B cell (primary cell): Measurements from ENCODE around the gene RERE. TPM values are rescaled to one million over a fixed set of nuclear protein-coding genes. Genes with fewer than 3 reads are reported as not detected.

Experiments
- ATAC-seq: fragments of 200-7000 bp; cut with Tn5 transposase; one replicate; pipeline ENCODE4 v1.10.0; 2021; ENCODE audit warnings: low read depth, mild to moderate bottlenecking, moderate number of reproducible peaks, moderate library complexity
- CTCF ChIA-PET: fragments of 350-600 bp; sonication (Branson Sonifier 250); formaldehyde crosslinking; loops from one replicate; lab custom pipeline; 2021; ENCODE audit warnings: antibody characterized with exemption, inconsistent platforms; lab: Charles Lee
- POLR2A ChIA-PET: fragments of 350-600 bp; sonication (Branson Sonifier 250); formaldehyde crosslinking; loops from one replicate; lab custom pipeline; 2021; ENCODE audit warnings: antibody characterized with exemption; lab: Charles Lee
- DNase-seq: peaks from one replicate; pipeline ENCODE4 v3.0.0; 2013
- H2AFZ ChIP-seq: 2 replicates; pipeline ENCODE4 v1.6.1; 2012; ENCODE audit warnings: mild to moderate bottlenecking, low read depth, low read length; ENCODE audit not compliant: insufficient read depth, poor library complexity, severe bottlenecking
- H3K27ac ChIP-seq, 2 donors: 1 replicate in 1 of 2; 2 replicates in 1 of 2; pipeline ENCODE4 v1.5.1; 2012 to 2013; ENCODE audit warnings: low read length in 2 of 2, mild to moderate bottlenecking in 2 of 2, moderate library complexity in 1 of 2
- H3K27me3 ChIP-seq, 4 experiments: fragments of 200-600 bp in 1 of 4; sonication (generic) in 1 of 4; replicated peaks in 1 of 4; 1 replicate in 2 of 4; 2 replicates in 2 of 4; pipeline versions ENCODE4 v1.6.1 to v1.7.0; 2013 to 2016; ENCODE audit warnings: low read length in 3 of 4, mild to moderate bottlenecking in 2 of 4, mixed read lengths in 1 of 4, moderate library complexity in 1 of 4; ENCODE audit not compliant: insufficient read depth in 4 of 4, control insufficient read depth in 3 of 4; ENCODE audit errors: control extremely low read depth in 1 of 4
- H3K36me3 ChIP-seq, 2 experiments: replicated peaks in 1 of 2; 1 replicate in 1 of 2; 2 replicates in 1 of 2; pipeline versions ENCODE4 v1.6.1 to v1.7.1; 2013; ENCODE audit warnings: low read length in 1 of 2; ENCODE audit not compliant: insufficient read depth in 2 of 2, control insufficient read depth in 1 of 2; ENCODE audit errors: control extremely low read depth in 1 of 2, extremely low read depth in 1 of 2
- H3K4me1 ChIP-seq, 2 donors: fragments of 200-600 bp in 1 of 2; sonication (generic) in 1 of 2; 1 replicate in 1 of 2; 2 replicates in 1 of 2; pipeline versions ENCODE4 v1.5.1 to v1.6.1; 2013 to 2017; ENCODE audit warnings: low read length in 2 of 2; ENCODE audit not compliant: control insufficient read depth in 2 of 2, insufficient read depth in 2 of 2
- H3K4me2 ChIP-seq: replicated peaks from 2 replicates; pipeline ENCODE3; 2012; ENCODE audit warnings: mild to moderate bottlenecking, low read depth, low read length; ENCODE audit not compliant: poor library complexity, severe bottlenecking
- H3K4me3 ChIP-seq, 5 experiments: fragments of 200-600 bp in 1 of 5; sonication (generic) in 1 of 5; 1 replicate in 3 of 5; 2 replicates in 2 of 5; pipeline versions ENCODE4 v1.5.1 to v1.7.0; 2011 to 2016; ENCODE audit warnings: low read length in 4 of 5, mild to moderate bottlenecking in 4 of 5, low read depth in 2 of 5, control low read depth in 1 of 5, moderate library complexity in 1 of 5; ENCODE audit not compliant: insufficient read depth in 1 of 5; ENCODE audit errors: control extremely low read depth in 1 of 5, extremely low read depth in 1 of 5
- H3K79me2 ChIP-seq: fragments of 200-600 bp; sonication (generic); one replicate; pipeline ENCODE4 v1.6.0; 2016; ENCODE audit warnings: low read length; ENCODE audit not compliant: control insufficient read depth, insufficient read depth
- H3K9ac ChIP-seq: fragments of 200-600 bp; sonication (generic); 2 replicates; pipeline ENCODE4 v1.6.1; 2017; ENCODE audit warnings: mild to moderate bottlenecking, low read length, moderate library complexity
- H3K9me3 ChIP-seq, 3 donors: one replicate each; pipeline versions ENCODE4 v1.6.1 to v1.7.1; 2013; ENCODE audit warnings: low read length in 2 of 3; ENCODE audit not compliant: control insufficient read depth in 2 of 3, insufficient read depth in 1 of 3; ENCODE audit errors: control extremely low read depth in 1 of 3
- H4K20me1 ChIP-seq: 2 replicates; pipeline ENCODE4 v1.6.0; 2012; ENCODE audit warnings: mild to moderate bottlenecking, low read length; ENCODE audit not compliant: insufficient read depth, control insufficient read depth, poor library complexity, severe bottlenecking
- H3K27ac Mint-ChIP-seq: one replicate; pipeline ENCODE4 v1.8.0; 2021; ENCODE audit warnings: mixed read lengths
- H3K27me3 Mint-ChIP-seq: one replicate; pipeline ENCODE4 v1.8.0; 2021; ENCODE audit warnings: mixed read lengths
- H3K4me1 Mint-ChIP-seq: one replicate; pipeline ENCODE4 v1.8.0; 2021; ENCODE audit warnings: mixed read lengths
- H3K4me3 Mint-ChIP-seq: one replicate; pipeline ENCODE4 v1.8.0; 2021; ENCODE audit warnings: mixed read lengths
- H3K9me3 Mint-ChIP-seq: one replicate; pipeline ENCODE4 v1.8.0; 2022; ENCODE audit warnings: mixed read lengths; ENCODE audit not compliant: insufficient read depth
- EZH2 ChIP-seq: IDR thresholded peaks from 2 replicates; pipeline ENCODE4 v1.6.1; 2012; ENCODE audit warnings: borderline replicate concordance, low read depth, mild to moderate bottlenecking, moderate library complexity, low read length; ENCODE audit not compliant: insufficient read depth, poor library complexity, severe bottlenecking
- WGBS: methylation state at CpG from one replicate; pipeline ENCODE4 v1.1.5; 2013; ENCODE audit warnings: missing lambda C conversion rate; ENCODE audit not compliant: insufficient coverage; 5-methylcytosine and 5-hydroxymethylcytosine counted together
- intact Hi-C: fragments of 100-400 bp; cut with micrococcal nuclease; formaldehyde crosslinking; loops from one replicate; pipeline ENCODE4 v1.10.0; 2022
- polyA plus RNA-seq: library from polyadenylated mRNA; depleted of rRNA; stranded (reverse); fragments of >200 nt; gene quantifications from 2 replicates; pipeline ENCODE4 v1.2.3, GENCODE V29; 2012
- total RNA-seq, 2 donors: library from RNA; stranded (reverse); fragments of 120-200 nt in 1 of 2; gene quantifications; 1 replicate in 1 of 2; 2 replicates in 1 of 2; pipeline versions ENCODE4 v1.2.3 to v1.2.4, GENCODE V29; 2013 to 2022
- TF ChIP-seq, protein P1 (sequence below): fragments of 200-600 bp; IDR thresholded peaks from one replicate; pipeline ENCODE4 v1.8.0; 2022; ENCODE audit warnings: antibody characterized with exemption, mild to moderate bottlenecking

RERE gene
- total and polyA plus RNA-seq, 2 donors (not counting 1 experiment from before 2014, with no cell fraction given): 27.3 to 132 TPM

DNA sequence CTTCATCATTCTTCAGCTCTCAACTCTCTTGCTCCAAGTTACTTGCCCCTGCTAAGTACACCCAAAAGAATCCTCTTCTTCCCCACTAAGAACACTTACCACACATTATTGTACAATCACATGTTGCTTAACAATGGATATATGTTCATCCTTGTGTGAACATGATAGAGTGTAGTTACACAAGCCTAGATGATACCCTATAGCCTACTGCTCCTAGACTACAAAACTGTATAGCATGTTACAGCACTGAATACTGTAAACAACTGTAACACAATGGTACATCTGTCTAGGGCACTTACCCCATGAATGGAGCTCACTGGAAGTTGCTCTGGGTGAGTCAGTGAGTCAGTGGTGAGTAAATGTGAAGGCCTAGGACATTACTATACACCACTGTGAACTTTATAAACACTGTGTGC, 77.4 kb downstream of the RERE start:
- no peak overlapping the region for H3K27ac ChIP-seq
- ATAC-seq (no peak), DNase-seq (no peak)
- intact Hi-C loops: no loop called here
- POLR2A ChIA-PET: no interaction called here
- no peak overlapping the region for H3K9ac ChIP-seq
- TF ChIP-seq, protein P1, sequence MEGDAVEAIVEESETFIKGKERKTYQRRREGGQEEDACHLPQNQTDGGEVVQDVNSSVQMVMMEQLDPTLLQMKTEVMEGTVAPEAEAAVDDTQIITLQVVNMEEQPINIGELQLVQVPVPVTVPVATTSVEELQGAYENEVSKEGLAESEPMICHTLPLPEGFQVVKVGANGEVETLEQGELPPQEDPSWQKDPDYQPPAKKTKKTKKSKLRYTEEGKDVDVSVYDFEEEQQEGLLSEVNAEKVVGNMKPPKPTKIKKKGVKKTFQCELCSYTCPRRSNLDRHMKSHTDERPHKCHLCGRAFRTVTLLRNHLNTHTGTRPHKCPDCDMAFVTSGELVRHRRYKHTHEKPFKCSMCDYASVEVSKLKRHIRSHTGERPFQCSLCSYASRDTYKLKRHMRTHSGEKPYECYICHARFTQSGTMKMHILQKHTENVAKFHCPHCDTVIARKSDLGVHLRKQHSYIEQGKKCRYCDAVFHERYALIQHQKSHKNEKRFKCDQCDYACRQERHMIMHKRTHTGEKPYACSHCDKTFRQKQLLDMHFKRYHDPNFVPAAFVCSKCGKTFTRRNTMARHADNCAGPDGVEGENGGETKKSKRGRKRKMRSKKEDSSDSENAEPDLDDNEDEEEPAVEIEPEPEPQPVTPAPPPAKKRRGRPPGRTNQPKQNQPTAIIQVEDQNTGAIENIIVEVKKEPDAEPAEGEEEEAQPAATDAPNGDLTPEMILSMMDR: no peak
- TF ChIP-seq EZH2: no peak
- H3K27ac Mint-ChIP-seq: no peak overlapping the region
- H3K36me3 ChIP-seq: no peaks in the 10 kb centered on the region
- no peaks in the 10 kb centered on the region for H3K27me3 Mint-ChIP-seq
- no peak overlapping the region for H3K4me3 ChIP-seq
- H3K27me3 ChIP-seq: no peaks in the 10 kb centered on the region
- peaks cover 4 to 5% of the 10 kb centered on the region in 2 donors for H3K4me1 ChIP-seq
- H2AFZ ChIP-seq: no peak overlapping the region
- peaks cover 30% of the 10 kb centered on the region for H3K79me2 ChIP-seq
- peaks cover 12% of the 10 kb centered on the region for H3K4me1 Mint-ChIP-seq
- no peaks in the 10 kb centered on the region for H4K20me1 ChIP-seq
- no peak overlapping the region for H3K4me2 ChIP-seq
- peaks cover 6% of the 10 kb centered on the region for H3K9me3 Mint-ChIP-seq
- CTCF ChIA-PET: interaction anchor here (0.7 to 1.4 kb wide), 3 partner anchors 12 to 109 kb away, joined by 3 to 4 read pairs (median 3); no protein-coding TSS in a partner anchor
- no peak overlapping the region for H3K4me3 Mint-ChIP-seq
- peaks cover 0 to 11% (median 5%) of the 10 kb centered on the region in 3 donors for H3K9me3 ChIP-seq

DNA sequence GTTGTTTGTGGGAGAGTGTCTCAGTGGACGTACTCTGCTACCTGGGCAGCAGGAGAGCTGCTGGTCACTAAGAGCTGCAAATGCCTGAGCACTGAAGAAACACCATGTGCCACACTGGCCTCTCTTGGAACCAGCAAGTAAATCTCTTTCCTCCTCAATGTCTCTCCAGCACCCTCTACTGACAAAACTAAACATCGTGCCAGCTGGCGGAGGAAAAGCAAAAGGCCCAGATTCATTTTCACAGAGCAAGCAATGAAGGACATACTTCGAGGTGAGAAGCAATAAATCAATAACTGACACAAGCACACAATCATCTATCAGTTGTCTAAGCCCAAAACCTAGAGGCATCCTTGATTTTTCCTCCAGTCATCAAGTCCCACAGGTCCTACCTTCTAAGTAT, 78.1 kb downstream of the RERE start:
- Histone ChIP-seq H3K4me3 (no peak overlapping the region), H3K9me3 (peaks cover 0 to 11% (median 5%) of the 10 kb centered on the region in 3 donors), H3K9ac (no peak overlapping the region), H3K27ac (no peak overlapping the region), H3K36me3 (no peaks in the 10 kb centered on the region), H4K20me1 (no peaks in the 10 kb centered on the region), H3K4me1 (peaks cover 4 to 5% of the 10 kb centered on the region in 2 donors), H3K27me3 (no peaks in the 10 kb centered on the region), H2AFZ (no peak overlapping the region), H3K4me2 (no peak overlapping the region), H3K79me2 (peaks cover 30% of the 10 kb centered on the region)
- peaks cover 12% of the 10 kb centered on the region for H3K4me1 Mint-ChIP-seq
- ATAC-seq (no peak), DNase-seq (no peak)
- no peaks in the 10 kb centered on the region for H3K27me3 Mint-ChIP-seq
- intact Hi-C loops: no loop called here
- peaks cover 6% of the 10 kb centered on the region for H3K9me3 Mint-ChIP-seq
- ChIA-PET CTCF (interaction anchor here (0.7 to 1.4 kb wide), 2 partner anchors 11 to 110 kb away, joined by 4 to 5 read pairs; no protein-coding TSS in a partner anchor), POLR2A (no interaction called here)
- no peak for TF ChIP-seq EZH2
- TF ChIP-seq, protein P1: no peak
- H3K4me3 Mint-ChIP-seq: no peak overlapping the region
- H3K27ac Mint-ChIP-seq: no peak overlapping the region
- WGBS: 96% methylated on average over 4 of the region's 4 CpGs
